GM18520 (cell line): Measurements from ENCODE around the gene MUC15.

Experiments
- ATAC-seq: cut with Tn5 transposase; IDR thresholded peaks from one replicate; pipeline ENCODE4 v1.9.1; 2021; ENCODE audit not compliant: unreplicated experiment

MUC15 gene

GRCh38 chr11:26575946-26576345 is 3.9 kb upstream of the MUC15 start:
- ATAC-seq: no peak

- no peak for ATAC-seq
These were observed 1.8 kb upstream of the MUC15 start for GRCh38 chr11:26573896-26574295.

DNA sequence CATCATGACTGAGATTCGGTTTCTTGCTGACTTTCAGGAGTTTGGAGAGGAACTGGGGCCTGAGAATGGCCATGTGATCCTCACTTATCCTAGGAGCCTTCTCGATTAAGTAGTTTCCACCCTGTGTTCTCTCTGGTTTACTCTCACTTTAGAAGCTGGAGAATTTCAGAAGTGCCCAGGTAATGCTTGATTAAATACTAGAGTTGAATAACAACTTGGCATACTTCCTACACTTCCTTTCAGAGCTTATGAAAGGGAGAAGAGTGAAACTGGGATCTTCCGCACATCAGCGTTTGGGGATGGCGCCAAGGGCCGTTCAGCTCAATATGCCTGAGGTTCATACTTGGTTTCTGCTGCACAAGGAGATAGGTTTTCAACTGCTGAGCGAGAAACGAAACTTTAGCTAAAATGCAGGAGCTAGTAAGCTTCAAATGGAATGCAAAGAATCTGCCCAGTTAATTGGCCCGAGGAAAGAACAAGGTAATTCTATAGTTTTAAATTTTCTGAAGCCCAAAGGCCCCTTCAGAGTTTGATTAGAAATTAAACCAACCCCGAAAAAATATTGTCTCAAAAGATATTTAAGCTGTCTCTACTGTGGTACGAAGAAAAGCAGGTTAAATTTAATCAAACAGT is 823 bp upstream of the MUC15 start:
- no peak for ATAC-seq

GRCh38 chr11:26569646-26570045 is 2.4 kb downstream of the MUC15 start:
- ATAC-seq: no peak

- no peak for ATAC-seq
These were observed 13.9 kb downstream of the MUC15 start for GRCh38 chr11:26558190-26558589.

DNA sequence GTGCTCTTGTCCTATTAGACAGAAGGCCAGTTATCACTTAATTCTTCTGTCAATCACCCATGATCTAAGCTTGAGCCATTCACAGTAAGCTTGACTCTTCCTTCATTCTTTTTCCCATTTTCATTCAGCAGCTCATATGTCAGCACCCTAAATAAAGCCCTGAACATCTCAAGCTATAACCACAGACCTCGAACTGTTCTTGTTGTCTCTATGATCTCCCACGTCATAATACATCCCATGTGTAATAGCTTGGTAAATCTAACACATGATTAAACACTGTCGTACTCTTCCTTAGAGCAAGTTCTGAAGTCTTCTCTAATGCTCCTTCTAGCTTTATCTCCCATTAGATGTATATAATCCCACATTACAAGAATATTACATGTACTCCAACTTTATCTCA is 14.4 kb downstream of the MUC15 start:
- no peak for ATAC-seq

DNA sequence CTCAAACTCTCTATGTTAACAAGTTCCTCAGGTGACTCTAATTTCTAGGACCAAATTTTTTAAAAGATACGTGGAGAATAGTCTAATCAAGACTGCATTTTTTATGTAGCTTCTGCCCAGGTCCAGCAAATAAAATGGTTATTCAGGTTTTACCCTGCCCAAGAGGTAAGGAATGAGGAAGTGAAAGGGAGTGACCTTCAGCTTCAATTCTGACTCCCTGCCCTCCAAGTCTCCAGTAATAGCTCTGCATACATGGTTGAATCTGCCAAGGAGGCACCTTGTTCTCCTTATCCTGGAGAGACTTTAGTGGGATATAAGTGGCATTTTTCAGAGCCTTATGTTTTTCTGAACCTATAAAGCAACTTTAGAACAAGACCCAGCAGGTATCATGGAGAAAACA is 15.5 kb downstream of the MUC15 start:
- ATAC-seq: no peak

GRCh38 chr11:26554455-26554854 is 17.6 kb downstream of the MUC15 start:
- ATAC-seq: no peak

GRCh38 chr11:26553182-26553581 is 18.9 kb downstream of the MUC15 start:
- ATAC-seq: no peak

- no peak for ATAC-seq
These were observed 20.8 kb downstream of the MUC15 start for GRCh38 chr11:26551186-26551801.

GRCh38 chr11:26550022-26550421 is 22.0 kb downstream of the MUC15 start:
- no peak for ATAC-seq

- ATAC-seq: no peak
These were observed 22.9 kb downstream of the MUC15 start for GRCh38 chr11:26549176-26549575.

DNA sequence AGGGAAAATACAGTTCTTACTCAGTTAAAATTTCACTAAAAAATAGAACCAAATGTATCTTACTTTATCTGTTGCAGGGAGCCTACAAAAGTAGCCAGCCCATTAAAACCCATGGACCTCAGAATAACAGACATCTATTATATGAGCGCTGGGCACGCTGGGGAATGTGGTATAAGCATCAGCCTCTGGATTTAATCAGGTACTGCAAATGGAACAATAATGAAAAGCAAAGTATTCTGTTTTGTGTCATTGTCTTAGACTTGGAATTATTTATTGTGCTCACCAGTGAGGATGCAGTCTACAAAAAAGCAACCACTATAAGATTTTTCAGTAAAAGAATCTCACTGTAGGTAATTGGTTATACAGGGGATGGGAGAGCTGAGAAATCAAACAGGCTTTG is 30.2 kb downstream of the MUC15 start:
- ATAC-seq: no peak

GRCh38 chr11:26539517-26539916 is 32.5 kb downstream of the MUC15 start:
- ATAC-seq: no peak

DNA sequence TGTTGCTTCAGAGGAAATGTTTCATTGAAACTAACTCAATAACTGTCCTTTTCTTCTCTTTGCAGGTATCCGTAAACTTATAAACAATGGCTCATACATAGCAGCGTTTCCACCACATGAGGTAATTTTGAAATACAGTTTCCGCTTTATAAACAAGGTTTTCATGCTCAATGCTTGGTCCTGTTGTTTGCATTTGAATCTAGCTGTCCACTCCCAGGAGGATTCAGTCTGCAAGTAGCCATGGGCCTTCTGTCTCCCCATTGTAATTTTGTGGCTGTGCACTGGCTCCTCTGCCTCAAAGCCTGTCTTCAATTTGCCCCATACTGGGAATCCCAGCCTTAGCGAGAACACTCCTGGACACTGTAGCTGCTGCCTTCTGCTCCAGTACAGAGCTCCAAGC is 34.7 kb downstream of the MUC15 start:
- no peak for ATAC-seq

DNA sequence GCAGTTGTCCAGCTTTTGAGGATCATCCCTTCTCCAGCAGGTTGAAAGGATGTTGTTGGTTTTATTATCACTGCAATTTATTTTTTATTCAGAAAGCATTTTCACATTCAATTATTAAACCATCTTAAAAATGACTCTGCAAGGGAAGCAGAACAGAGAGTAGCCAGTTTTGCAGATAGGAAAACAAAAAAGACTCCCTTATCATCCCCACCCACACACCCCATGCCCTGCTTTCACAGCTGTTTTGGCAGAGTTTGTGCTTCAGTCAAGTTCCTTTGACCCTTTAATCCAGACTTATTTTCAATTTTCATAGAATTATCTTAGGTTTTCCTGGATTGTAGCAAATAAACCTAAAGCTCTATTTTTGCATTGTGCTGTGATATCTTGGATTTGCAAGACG is 44.4 kb downstream of the MUC15 start:
- ATAC-seq: no peak

DNA sequence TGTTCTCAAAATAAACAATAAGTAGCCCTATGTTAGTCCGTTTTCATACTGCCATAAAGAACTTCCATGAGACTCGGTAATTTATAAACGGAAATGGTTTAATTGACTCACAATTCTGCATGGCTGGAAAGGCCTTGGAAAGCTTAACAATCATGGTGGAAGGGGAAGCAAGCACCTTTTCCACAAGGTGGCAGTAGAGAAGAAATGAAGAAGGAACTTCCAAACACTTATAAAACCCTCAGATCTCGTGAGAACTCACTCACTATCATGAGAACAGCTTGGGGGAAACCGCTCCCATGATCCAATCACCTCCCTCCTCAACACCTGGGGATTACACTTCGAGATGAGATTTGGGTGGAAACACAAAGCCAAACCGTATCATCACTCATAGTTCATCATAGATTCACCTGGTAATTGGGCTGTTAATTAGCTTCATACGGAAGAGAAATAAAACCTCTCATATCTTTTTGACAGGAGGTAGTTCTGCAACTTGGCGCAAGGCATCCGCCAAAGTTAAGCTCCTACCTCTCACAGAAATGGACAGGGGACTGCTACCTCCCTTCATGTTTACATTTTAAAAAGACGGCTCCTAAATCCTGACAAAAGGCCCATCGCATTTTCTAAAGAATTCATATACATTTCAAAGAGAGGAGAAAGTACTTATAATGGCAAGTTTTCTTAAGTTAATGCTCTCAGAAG is 49.0 kb downstream of the MUC15 start:
- ATAC-seq: no peak

- ATAC-seq: no peak
These were observed 52.6 kb downstream of the MUC15 start for GRCh38 chr11:26519469-26519868.

- no peak for ATAC-seq
These were observed 59.9 kb downstream of the MUC15 start for GRCh38 chr11:26512196-26512595.

GRCh38 chr11:26510756-26511155 is 61.3 kb downstream of the MUC15 start:
- ATAC-seq: no peak

DNA sequence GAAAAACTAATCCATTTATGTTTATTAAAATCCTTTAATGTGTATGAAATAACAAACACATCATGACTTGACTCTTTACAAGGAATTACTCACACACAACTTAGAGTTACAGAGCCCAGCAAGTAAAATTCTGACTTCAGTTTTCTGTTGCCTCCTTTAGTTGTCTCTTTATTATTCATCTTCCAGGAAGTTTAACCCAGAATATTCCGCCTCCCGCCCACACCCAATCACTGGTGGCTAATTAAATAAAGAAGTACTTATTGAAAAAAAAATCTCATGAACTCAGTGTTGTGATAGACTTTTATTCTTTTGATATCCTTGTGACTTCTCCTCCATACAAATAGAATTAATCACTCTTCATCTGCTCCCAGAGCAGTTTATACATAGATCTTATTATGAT is 61.9 kb downstream of the MUC15 start:
- ATAC-seq: no peak
